HG03432 (cell line): Measurements from ENCODE around the gene MYDGF.

ENCODE experiments used
- ATAC-seq: cut with Tn5 transposase; IDR thresholded peaks from one replicate; pipeline ENCODE4 v1.9.1; 2021; ENCODE audit warnings: mild to moderate bottlenecking, moderate library complexity; ENCODE audit not compliant: unreplicated experiment

MYDGF gene

GRCh38 chr19:4676955-4677731, 7.0 kb upstream of the MYDGF start:
- no peak for ATAC-seq

- no peak for ATAC-seq
Measured at GRCh38 chr19:4675346-4675745, 5.2 kb upstream of the MYDGF start.

- ATAC-seq: no peak
Measured at GRCh38 chr19:4673726-4674125, 3.6 kb upstream of the MYDGF start.

GRCh38 chr19:4673216-4673615, 3.1 kb upstream of the MYDGF start:
- ATAC-seq: no peak

GRCh38 chr19:4671185-4671851, 1.2 kb upstream of the MYDGF start:
- no peak for ATAC-seq

- ATAC-seq: no peak
Measured at GRCh38 chr19:4664642-4665041, 5.5 kb downstream of the MYDGF start.

- no peak for ATAC-seq
Measured at GRCh38 chr19:4662812-4663211, 7.3 kb downstream of the MYDGF start.

- ATAC-seq: no peak
Measured at GRCh38 chr19:4662020-4662695, 8.0 kb downstream of the MYDGF start.

GRCh38 chr19:4660993-4661392, 9.1 kb downstream of the MYDGF start:
- ATAC-seq: no peak

GRCh38 chr19:4660181-4660791, 9.9 kb downstream of the MYDGF start:
- ATAC-seq: no peak

GRCh38 chr19:4657835-4658234, 12.3 kb downstream of the MYDGF start:
- no peak for ATAC-seq

GRCh38 chr19:4657262-4657661, 12.9 kb downstream of the MYDGF start:
- no peak for ATAC-seq

- ATAC-seq: no peak
Measured at GRCh38 chr19:4656102-4656501, 14.0 kb downstream of the MYDGF start.

- no peak for ATAC-seq
Measured at GRCh38 chr19:4654437-4655361, 15.4 kb downstream of the MYDGF start.

- ATAC-seq: no peak
Measured at GRCh38 chr19:4653793-4654436, 16.2 kb downstream of the MYDGF start.

GRCh38 chr19:4652075-4652474, 18.1 kb downstream of the MYDGF start:
- no peak for ATAC-seq

GRCh38 chr19:4650159-4650558, 20.0 kb downstream of the MYDGF start:
- ATAC-seq: no peak

- no peak for ATAC-seq
Measured at GRCh38 chr19:4649392-4650047, 20.6 kb downstream of the MYDGF start.
